Thoracic aorta (tissue), 2 donors: Measurements from ENCODE around the gene ZFAND3. TPM values are rescaled to one million over a fixed set of nuclear protein-coding genes. Genes with fewer than 3 reads are reported as not detected.
"Not testable (repeated sequence)": the region's sequence is repeated elsewhere in the genome, so short reads cannot be mapped to it uniquely, and the experiment has no call there.

Source experiments
- ATAC-seq: fragments of 150-250 bp; one replicate; pipeline ENCODE4 v1.8.0; 2017; ENCODE audit warnings: low read depth; ENCODE audit not compliant: insufficient number of reproducible peaks, low FRiP score
- DNase-seq: peaks from one replicate; pipeline ENCODE4 v3.0.0-alpha.2; 2020; ENCODE audit warnings: low spot score
- H3K27ac ChIP-seq, 2 donors: fragments of 200-600 bp; sonication (generic); 1 replicate in 1 of 2; 2 replicates in 1 of 2; pipeline ENCODE4 v1.5.1; 2016; ENCODE audit warnings: mild to moderate bottlenecking in 2 of 2, moderate library complexity in 2 of 2
- H3K27me3 ChIP-seq: fragments of 200-600 bp; sonication (generic); replicated peaks from 2 replicates; pipeline ENCODE4 v1.6.0; 2016; ENCODE audit warnings: mild to moderate bottlenecking; ENCODE audit not compliant: insufficient read depth
- H3K36me3 ChIP-seq: fragments of 200-600 bp; sonication (generic); one replicate; pipeline ENCODE4 v1.5.1; 2016
- H3K4me1 ChIP-seq, 2 donors: fragments of 200-600 bp; sonication (generic); 1 replicate in 1 of 2; 2 replicates in 1 of 2; pipeline versions ENCODE4 v1.5.1 to v1.6.0; 2016; ENCODE audit warnings: low read depth in 2 of 2, mild to moderate bottlenecking in 1 of 2; ENCODE audit not compliant: control insufficient read depth in 1 of 2
- H3K4me3 ChIP-seq: fragments of 200-600 bp; sonication (generic); 2 replicates; pipeline ENCODE4 v1.5.1; 2016; ENCODE audit warnings: mild to moderate bottlenecking
- H3K9me3 ChIP-seq: fragments of 200-600 bp; sonication (generic); 2 replicates; pipeline ENCODE4 v1.5.1; 2016
- CTCF ChIP-seq: fragments of 200-600 bp; sonication (generic); IDR thresholded peaks from one replicate; pipeline ENCODE4 v1.5.1; 2019; ENCODE audit warnings: antibody characterized with exemption
- total RNA-seq, 2 donors: library from RNA; depleted of rRNA; stranded (reverse); fragments of >200 nt; gene quantifications; one replicate each; pipeline versions ENCODE4 v1.1.0 to v1.2.3, GENCODE V29; 2016

Gene ZFAND3
- total RNA-seq, 2 donors from 2014 or later, result 45.4 to 56.2 TPM

DNA sequence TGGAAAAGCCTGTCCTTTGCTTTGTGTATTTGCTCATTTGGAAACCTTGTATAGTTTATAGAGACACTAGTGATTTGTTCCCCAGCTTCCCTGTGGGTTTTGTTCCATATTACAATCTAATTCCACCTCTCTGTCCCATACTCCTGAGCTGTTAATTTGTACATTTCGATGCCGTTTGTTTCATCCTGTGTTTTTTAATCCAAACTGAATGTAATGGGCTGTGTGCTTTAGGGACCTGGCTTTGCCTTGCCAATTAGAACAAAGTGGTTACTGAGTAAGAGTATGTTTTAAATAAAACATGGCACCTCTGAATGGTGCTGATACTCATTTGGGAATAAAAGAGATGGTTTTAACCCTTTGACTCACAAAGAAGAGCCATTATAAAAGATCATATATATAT lies 122.3 kb downstream of the ZFAND3 start:
- no peaks in the 10 kb centered on the region for H3K27me3 ChIP-seq
- peaks cover 0 to 18% of the 10 kb centered on the region in 2 donors for H3K4me1 ChIP-seq
- ATAC-seq (no peak), DNase-seq (no peak)
- no peak for TF ChIP-seq CTCF
- no peak overlapping the region for H3K27ac ChIP-seq
- no peaks in the 10 kb centered on the region for H3K9me3 ChIP-seq
- H3K4me3 ChIP-seq, result no peak overlapping the region
- H3K36me3 ChIP-seq, result no peaks in the 10 kb centered on the region

GRCh38 chr6:37942606-37943376 lies 123.3 kb downstream of the ZFAND3 start:
- no peak overlapping the region for H3K27ac ChIP-seq
- no peak overlapping the region for H3K4me3 ChIP-seq
- TF ChIP-seq CTCF, result no peak
- H3K36me3 ChIP-seq, result no peaks in the 10 kb centered on the region
- peaks cover 0 to 23% of the 10 kb centered on the region in 2 donors for H3K4me1 ChIP-seq
- ATAC-seq, result no peak
- H3K27me3 ChIP-seq, result no peaks in the 10 kb centered on the region
- no peaks in the 10 kb centered on the region for H3K9me3 ChIP-seq
- DNase-seq, result no peak

DNA sequence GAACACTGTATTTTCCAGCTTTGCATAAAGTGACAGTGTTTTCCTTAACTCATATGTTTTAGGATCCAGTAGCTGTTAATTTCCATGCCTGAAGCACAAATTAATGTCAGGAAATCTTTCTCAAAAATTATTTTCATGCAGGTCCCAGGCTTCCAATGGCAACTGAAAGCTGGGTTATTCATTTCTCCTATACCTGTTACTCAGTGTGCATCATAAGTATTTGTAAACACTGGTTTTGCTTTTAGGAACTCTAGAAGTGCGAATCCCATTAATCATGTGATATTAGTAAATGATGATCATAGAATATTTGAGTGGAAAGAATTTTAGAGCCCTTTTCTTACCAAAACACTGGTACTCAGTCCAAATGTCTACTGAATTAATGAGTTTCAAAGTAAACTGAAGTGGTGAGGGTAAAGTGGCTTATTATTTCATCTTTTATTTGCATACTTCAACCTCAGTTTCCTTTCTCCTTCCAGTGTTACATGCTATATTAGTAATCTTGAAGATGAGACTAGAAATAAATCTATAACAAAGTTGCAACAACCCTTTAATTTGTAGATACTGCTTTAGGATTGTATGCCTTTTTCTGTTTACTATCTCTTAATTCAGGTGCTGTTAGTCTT lies 124.0 kb downstream of the ZFAND3 start:
- no peak for TF ChIP-seq CTCF
- no peak for DNase-seq
- Histone ChIP-seq H3K9me3 (no peaks in the 10 kb centered on the region), H3K36me3 (no peaks in the 10 kb centered on the region), H3K4me3 (no peak overlapping the region), H3K27ac (no peak overlapping the region), H3K4me1 (peaks cover 0 to 26% of the 10 kb centered on the region in 2 donors), H3K27me3 (no peaks in the 10 kb centered on the region)
- ATAC-seq, result no peak

GRCh38 chr6:37946057-37946456 lies 126.5 kb downstream of the ZFAND3 start:
- no peaks in the 10 kb centered on the region for H3K36me3 ChIP-seq
- no peak for TF ChIP-seq CTCF
- ATAC-seq, result no peak
- H3K27ac ChIP-seq, result no peak overlapping the region
- no peak for DNase-seq
- no peaks in the 10 kb centered on the region for H3K27me3 ChIP-seq
- H3K4me1 ChIP-seq, result peaks cover 0 to 15% of the 10 kb centered on the region in 2 donors
- H3K9me3 ChIP-seq, result no peaks in the 10 kb centered on the region
- H3K4me3 ChIP-seq, result no peak overlapping the region

GRCh38 chr6:37947468-37947867 lies 127.9 kb downstream of the ZFAND3 start:
- peaks cover 3 to 12% of the 10 kb centered on the region in 2 donors for H3K4me1 ChIP-seq
- H3K27me3 ChIP-seq, result no peaks in the 10 kb centered on the region
- no peak for ATAC-seq
- no peak overlapping the region for H3K4me3 ChIP-seq
- H3K27ac ChIP-seq, result no peak overlapping the region
- H3K9me3 ChIP-seq, result no peaks in the 10 kb centered on the region
- H3K36me3 ChIP-seq, result no peaks in the 10 kb centered on the region
- DNase-seq, result no peak
- no peak for TF ChIP-seq CTCF

- not testable (repeated sequence) for H3K27me3 ChIP-seq, H3K36me3 ChIP-seq, H3K9me3 ChIP-seq, DNase-seq, H3K4me3 ChIP-seq, ATAC-seq, H3K27ac ChIP-seq
- peaks cover 6 to 15% of the 10 kb centered on the region in 2 donors for H3K4me1 ChIP-seq
Measured at GRCh38 chr6:37948584-37948983, 129.1 kb downstream of the ZFAND3 start.
